Measurements from ENCODE around the gene LGALS3BP. TPM values are rescaled to one million over a fixed set of nuclear protein-coding genes. Genes with fewer than 3 reads are reported as not detected.
A peak's percentile ranks its signal among the peaks of the same experiment; 100 is the strongest.

The LGALS3BP gene
- polyA plus RNA-seq, 4 donors, result 181 to 361 (median 290) TPM

DNA sequence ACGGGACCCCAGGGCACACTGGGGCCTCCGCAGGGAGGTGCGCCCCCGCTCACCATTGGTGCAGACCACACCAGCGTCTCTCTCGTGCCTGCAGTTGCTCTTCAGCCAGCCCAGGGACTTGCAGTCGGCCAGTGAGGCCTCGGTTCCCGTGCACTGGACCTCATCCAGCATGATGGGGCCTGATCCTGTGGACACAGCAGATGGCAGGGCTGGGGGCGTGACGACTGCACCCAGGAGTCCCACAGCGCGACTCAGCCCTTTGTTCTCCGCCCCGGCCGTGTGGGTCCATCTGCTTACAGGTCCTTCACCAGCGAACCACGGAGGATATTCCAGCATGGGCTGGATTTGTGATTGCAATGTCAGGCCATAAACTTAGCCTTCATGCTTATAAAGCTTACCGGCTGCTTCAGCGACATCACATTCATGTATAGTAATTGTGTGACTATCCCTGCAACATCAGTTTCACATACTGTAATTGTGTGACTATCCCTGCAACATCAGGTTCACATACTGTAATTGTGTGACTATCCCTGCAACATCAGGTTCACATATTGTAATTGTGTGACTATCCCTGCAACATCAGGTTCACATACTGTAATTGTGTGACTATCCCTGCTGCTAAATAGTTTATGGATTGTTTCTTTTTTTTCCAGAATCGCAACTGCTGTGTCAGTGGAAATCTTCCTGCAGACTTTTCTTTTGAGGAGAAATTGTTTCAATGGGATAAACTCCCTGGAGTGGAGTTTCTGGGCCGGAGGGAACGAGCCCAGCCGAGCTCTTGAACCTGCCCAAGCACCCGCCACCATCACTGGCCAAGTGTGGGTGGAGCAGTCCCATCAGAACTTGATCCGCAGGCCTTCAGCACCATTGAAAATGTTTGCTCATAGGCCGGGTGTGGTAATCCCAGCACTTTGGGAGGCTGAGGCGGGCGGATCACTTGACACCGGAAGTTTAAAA, 4.8 kb downstream of the LGALS3BP start:
- Histone ChIP-seq H3K4me1 (ENCODE audit: control insufficient read depth in 3 of 3, insufficient read depth in 2 of 3, low read depth in 1 of 3, low read length in 2 of 3) (peaks cover 0 to 52% (median 7%) of the 10 kb centered on the region in 3 donors), H3K27me3 (ENCODE audit: control insufficient read depth in 3 of 3, insufficient read depth in 3 of 3, low read length in 3 of 3) (no peaks in the 10 kb centered on the region), H3K4me3 (ENCODE audit: low read depth in 1 of 3, low read length in 3 of 3) (peak overlapping the region in 1 of 3 donors; percentile 8), H3K36me3 (ENCODE audit: control insufficient read depth in 3 of 3, insufficient read depth in 2 of 3, low read depth in 1 of 3, low read length in 3 of 3) (peaks cover 0 to 82% (median 0%) of the 10 kb centered on the region in 3 donors), H3K27ac (ENCODE audit: low read depth in 1 of 3, low read length in 2 of 3) (peak overlapping the region in 2 of 3 donors; percentile 26 to 54), H3K9me3 (ENCODE audit: control insufficient read depth in 2 of 2, insufficient read depth in 1 of 2, low read depth in 1 of 2, low read length in 1 of 2) (no peaks in the 10 kb centered on the region)
- peak in 1 of 2 donors; percentile 53 for DNase-seq
- WGBS, 3 donors, result 51 to 60% (median 57%) methylated on average over 28 to 30 of the region's 30 CpGs
- no peak for FAIRE-seq

DNA sequence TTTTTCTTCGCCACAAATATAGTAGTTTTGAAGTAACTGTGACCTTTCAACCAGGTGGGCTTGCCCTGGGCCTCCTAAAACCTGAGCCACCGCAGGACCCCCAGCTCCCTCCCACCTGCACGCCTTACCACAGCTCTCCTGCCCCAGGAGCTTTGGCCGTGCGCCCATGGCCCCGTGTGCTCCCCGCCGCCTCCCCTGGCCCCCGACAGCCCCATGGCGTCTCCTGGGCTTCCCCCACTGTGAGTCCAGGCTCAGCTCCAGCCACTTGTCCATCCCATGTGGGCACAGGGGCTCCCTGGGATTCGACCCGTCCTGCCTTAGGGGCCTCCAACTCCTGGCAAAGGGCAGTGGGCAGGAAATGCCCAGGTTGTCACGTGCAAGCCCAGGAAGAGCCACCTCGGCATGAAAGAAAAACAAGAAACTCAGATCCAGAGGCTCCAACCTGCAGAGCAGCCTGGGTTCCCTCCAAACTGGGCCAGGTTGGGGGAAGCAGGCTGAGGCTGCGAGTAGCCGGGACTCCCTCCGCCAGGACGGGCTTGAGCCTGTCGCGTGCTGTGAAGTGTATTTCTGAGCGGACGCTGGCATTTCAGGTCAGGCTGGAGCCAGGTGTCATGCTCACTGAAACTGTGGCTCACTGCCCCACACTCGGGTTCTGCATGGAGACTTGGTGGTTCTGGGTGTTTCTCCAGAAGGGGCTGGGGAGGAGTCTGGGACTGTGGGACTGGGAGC, 5.8 kb downstream of the LGALS3BP start:
- FAIRE-seq, result no peak
- no peak for DNase-seq
- H3K27me3 ChIP-seq (ENCODE audit: control insufficient read depth in 3 of 3, insufficient read depth in 3 of 3, low read length in 3 of 3), result no peaks in the 10 kb centered on the region
- H3K9me3 ChIP-seq (ENCODE audit: control insufficient read depth in 2 of 2, insufficient read depth in 1 of 2, low read depth in 1 of 2, low read length in 1 of 2), result no peaks in the 10 kb centered on the region
- WGBS, 3 donors, result 79 to 83% (median 82%) methylated on average over 23 of the region's 23 CpGs
- no peak overlapping the region for H3K27ac ChIP-seq (ENCODE audit: low read depth in 1 of 3, low read length in 2 of 3)
- H3K4me1 ChIP-seq (ENCODE audit: control insufficient read depth in 3 of 3, insufficient read depth in 2 of 3, low read depth in 1 of 3, low read length in 2 of 3), result peaks cover 0 to 47% (median 7%) of the 10 kb centered on the region in 3 donors
- peaks cover 0 to 91% (median 0%) of the 10 kb centered on the region in 3 donors for H3K36me3 ChIP-seq (ENCODE audit: control insufficient read depth in 3 of 3, insufficient read depth in 2 of 3, low read depth in 1 of 3, low read length in 3 of 3)
- H3K4me3 ChIP-seq (ENCODE audit: low read depth in 1 of 3, low read length in 3 of 3), result no peak overlapping the region

DNA sequence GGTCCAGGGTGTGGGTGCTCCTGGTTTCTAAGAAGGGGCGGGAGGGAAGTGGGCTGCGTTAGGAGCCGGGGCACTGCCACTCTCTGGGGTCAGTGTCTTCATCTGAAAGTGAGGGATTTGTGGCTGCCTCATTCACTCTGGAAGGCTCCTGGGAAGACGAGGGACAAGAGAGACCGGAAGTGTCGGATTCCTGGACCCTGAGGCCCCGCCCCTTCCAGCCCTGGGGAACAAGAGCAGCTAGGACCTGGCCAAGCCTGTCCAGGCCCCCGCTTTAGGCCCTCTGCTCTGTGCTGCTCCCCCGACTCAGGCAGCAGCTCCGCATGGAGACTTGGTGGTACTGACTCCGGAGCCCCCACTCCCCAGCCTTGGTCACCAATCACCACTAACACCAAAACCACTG, 6.5 kb downstream of the LGALS3BP start:
- Histone ChIP-seq H3K27me3 (ENCODE audit: control insufficient read depth in 3 of 3, insufficient read depth in 3 of 3, low read length in 3 of 3) (no peaks in the 10 kb centered on the region), H3K4me1 (ENCODE audit: control insufficient read depth in 3 of 3, insufficient read depth in 2 of 3, low read depth in 1 of 3, low read length in 2 of 3) (peaks cover 0 to 41% (median 7%) of the 10 kb centered on the region in 3 donors), H3K36me3 (ENCODE audit: control insufficient read depth in 3 of 3, insufficient read depth in 2 of 3, low read depth in 1 of 3, low read length in 3 of 3) (peaks cover 0 to 95% (median 0%) of the 10 kb centered on the region in 3 donors), H3K9me3 (ENCODE audit: control insufficient read depth in 2 of 2, insufficient read depth in 1 of 2, low read depth in 1 of 2, low read length in 1 of 2) (no peaks in the 10 kb centered on the region), H3K27ac (ENCODE audit: low read depth in 1 of 3, low read length in 2 of 3) (peak overlapping the region in 1 of 3 donors; percentile 14), H3K4me3 (ENCODE audit: low read depth in 1 of 3, low read length in 3 of 3) (no peak overlapping the region)
- DNase-seq (no peak), FAIRE-seq (no peak)
- WGBS, 3 donors, result 64 to 70% (median 70%) methylated on average over 10 to 11 of the region's 11 CpGs

DNA sequence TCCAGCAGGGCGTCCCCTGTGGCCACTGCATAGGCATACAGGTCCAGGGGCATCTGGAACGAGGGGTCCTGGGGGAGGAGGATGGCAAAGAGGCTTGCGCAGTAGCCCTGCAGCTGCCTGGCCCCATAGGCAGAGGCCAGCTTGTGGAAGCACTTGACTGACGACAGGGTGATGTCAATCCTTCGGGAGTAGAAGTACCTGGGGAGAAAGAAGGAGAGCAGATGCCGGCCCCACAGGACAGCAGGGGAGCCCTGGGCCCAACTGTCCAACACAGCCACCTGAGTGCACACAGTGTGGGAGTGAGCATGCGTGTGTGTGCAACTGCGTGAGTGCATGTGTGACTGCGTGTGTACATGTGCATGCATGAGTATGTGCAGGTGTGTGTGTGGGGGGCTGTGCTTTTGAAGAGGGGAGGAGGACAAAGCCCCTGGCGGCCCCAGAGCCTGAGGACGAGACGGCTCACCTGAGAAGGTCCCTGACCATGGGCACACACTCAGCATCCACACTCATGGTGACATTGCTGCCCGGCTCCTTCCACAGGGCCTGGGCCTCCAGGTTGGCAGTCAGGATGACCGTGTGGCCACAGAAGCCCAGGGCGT, 7.1 kb downstream of the LGALS3BP start:
- FAIRE-seq (no peak), DNase-seq (no peak)
- no peaks in the 10 kb centered on the region for H3K27me3 ChIP-seq (ENCODE audit: control insufficient read depth in 3 of 3, insufficient read depth in 3 of 3, low read length in 3 of 3)
- peak overlapping the region in 1 of 3 donors; percentile 14 for H3K27ac ChIP-seq (ENCODE audit: low read depth in 1 of 3, low read length in 2 of 3)
- WGBS, 3 donors, result 85 to 87% (median 85%) methylated on average over 15 of the region's 15 CpGs
- no peaks in the 10 kb centered on the region for H3K9me3 ChIP-seq (ENCODE audit: control insufficient read depth in 2 of 2, insufficient read depth in 1 of 2, low read depth in 1 of 2, low read length in 1 of 2)
- H3K4me3 ChIP-seq (ENCODE audit: low read depth in 1 of 3, low read length in 3 of 3), result no peak overlapping the region
- peaks cover 0 to 95% (median 2%) of the 10 kb centered on the region in 3 donors for H3K36me3 ChIP-seq (ENCODE audit: control insufficient read depth in 3 of 3, insufficient read depth in 2 of 3, low read depth in 1 of 3, low read length in 3 of 3)
- H3K4me1 ChIP-seq (ENCODE audit: control insufficient read depth in 3 of 3, insufficient read depth in 2 of 3, low read depth in 1 of 3, low read length in 2 of 3), result peaks cover 0 to 35% (median 7%) of the 10 kb centered on the region in 3 donors

DNA sequence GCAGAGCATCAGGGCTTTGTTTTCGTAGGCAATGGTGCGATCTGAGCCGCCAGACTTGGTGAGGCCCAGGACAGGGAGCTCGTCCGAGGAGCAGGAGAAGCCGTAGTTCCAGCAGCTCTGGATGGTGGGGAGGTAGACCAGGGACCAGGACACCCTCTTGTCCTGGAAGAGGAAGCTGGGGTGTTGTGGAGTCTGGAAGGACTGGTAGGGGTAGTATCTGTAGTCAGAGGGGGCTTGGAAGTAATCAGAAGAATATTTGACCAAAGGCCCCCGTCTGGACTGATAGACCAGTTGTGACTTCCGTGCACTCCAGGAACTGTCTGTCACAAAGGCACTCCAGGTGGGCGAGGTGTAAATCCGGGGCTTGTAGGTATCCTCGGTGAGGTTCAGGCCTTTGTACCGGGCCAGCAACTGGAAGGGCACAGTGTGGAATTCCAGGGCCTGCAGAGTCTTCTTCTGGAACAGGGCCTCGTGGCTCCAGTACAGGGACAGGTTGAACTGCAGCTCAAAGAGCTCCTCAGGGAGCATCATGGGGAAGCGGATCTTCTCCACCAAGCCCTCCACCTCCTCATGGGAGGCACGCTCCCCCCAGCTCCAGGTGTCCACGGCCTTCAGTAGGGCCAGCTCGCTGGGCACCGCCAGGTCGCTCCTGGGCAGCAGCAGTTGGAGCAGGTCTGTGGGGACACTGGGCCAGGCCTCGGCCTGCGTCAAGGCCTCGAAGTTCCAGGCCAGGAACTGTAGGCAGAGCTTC, 7.8 kb downstream of the LGALS3BP start:
- no peak for FAIRE-seq
- DNase-seq, result no peak
- 77 to 80% (median 79%) methylated on average over 22 of the region's 22 CpGs for WGBS, 3 donors
- Histone ChIP-seq H3K4me3 (ENCODE audit: low read depth in 1 of 3, low read length in 3 of 3) (no peak overlapping the region), H3K4me1 (ENCODE audit: control insufficient read depth in 3 of 3, insufficient read depth in 2 of 3, low read depth in 1 of 3, low read length in 2 of 3) (peaks cover 0 to 28% (median 4%) of the 10 kb centered on the region in 3 donors), H3K9me3 (ENCODE audit: control insufficient read depth in 2 of 2, insufficient read depth in 1 of 2, low read depth in 1 of 2, low read length in 1 of 2) (no peaks in the 10 kb centered on the region), H3K27ac (ENCODE audit: low read depth in 1 of 3, low read length in 2 of 3) (no peak overlapping the region), H3K36me3 (ENCODE audit: control insufficient read depth in 3 of 3, insufficient read depth in 2 of 3, low read depth in 1 of 3, low read length in 3 of 3) (peaks cover 0 to 95% (median 2%) of the 10 kb centered on the region in 3 donors), H3K27me3 (ENCODE audit: control insufficient read depth in 3 of 3, insufficient read depth in 3 of 3, low read length in 3 of 3) (no peaks in the 10 kb centered on the region)

DNA sequence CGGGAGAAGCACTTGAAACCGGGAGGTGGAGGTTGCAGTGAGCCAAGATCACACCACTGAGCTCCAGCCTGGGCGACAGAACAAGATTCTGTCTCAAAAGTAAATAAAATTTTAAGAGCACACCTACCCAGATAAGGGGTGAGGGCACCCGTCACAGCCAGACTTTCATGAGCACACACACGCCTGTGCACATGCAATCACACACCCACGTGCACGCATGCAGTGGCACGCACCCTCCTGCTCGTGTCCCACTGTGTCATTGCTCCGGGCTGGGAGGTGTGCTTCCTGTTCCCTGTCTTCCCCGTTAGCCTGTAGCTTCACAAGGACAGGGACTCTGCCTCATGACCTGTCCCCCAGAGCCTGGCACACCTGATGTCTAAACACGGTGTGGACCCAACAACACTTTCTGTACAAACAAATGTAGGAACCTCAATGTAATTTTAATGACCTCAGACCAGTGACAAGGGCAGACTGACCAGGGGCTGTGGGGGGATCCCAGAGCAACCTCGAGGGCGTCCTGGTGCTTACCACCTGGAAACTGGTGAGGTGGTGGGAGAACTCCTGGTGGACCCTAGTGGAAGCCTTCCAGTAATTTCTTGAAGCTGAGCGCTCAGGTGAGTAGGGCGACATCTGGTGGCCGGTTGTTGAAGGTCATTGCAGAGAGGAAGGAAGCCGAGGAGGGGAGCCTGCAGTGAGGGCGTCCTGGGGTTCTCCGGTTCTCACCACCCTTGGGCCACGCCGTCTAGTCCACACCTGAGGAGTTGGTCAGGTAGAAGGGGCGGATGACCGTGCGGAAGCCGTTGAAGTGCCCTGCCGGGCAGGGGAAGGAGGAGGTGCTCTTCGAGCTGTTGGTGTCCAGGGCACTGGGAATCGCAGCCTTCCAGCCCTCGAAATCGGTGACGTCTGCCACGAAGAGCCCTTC, 8.6 kb downstream of the LGALS3BP start:
- H3K36me3 ChIP-seq (ENCODE audit: control insufficient read depth in 3 of 3, insufficient read depth in 2 of 3, low read depth in 1 of 3, low read length in 3 of 3), result peaks cover 0 to 95% (median 2%) of the 10 kb centered on the region in 3 donors
- DNase-seq (peak; percentile 78 to 89), FAIRE-seq (no peak)
- H3K4me3 ChIP-seq (ENCODE audit: low read depth in 1 of 3, low read length in 3 of 3), result no peak overlapping the region
- peak overlapping the region in 2 of 3 donors; percentile 14 to 41 for H3K27ac ChIP-seq (ENCODE audit: low read depth in 1 of 3, low read length in 2 of 3)
- H3K27me3 ChIP-seq (ENCODE audit: control insufficient read depth in 3 of 3, insufficient read depth in 3 of 3, low read length in 3 of 3), result no peaks in the 10 kb centered on the region
- H3K9me3 ChIP-seq (ENCODE audit: control insufficient read depth in 2 of 2, insufficient read depth in 1 of 2, low read depth in 1 of 2, low read length in 1 of 2), result no peaks in the 10 kb centered on the region
- H3K4me1 ChIP-seq (ENCODE audit: control insufficient read depth in 3 of 3, insufficient read depth in 2 of 3, low read depth in 1 of 3, low read length in 2 of 3), result peaks cover 0 to 20% (median 4%) of the 10 kb centered on the region in 3 donors
- 36 to 40% (median 37%) methylated on average over 33 of the region's 33 CpGs for WGBS, 3 donors

DNA sequence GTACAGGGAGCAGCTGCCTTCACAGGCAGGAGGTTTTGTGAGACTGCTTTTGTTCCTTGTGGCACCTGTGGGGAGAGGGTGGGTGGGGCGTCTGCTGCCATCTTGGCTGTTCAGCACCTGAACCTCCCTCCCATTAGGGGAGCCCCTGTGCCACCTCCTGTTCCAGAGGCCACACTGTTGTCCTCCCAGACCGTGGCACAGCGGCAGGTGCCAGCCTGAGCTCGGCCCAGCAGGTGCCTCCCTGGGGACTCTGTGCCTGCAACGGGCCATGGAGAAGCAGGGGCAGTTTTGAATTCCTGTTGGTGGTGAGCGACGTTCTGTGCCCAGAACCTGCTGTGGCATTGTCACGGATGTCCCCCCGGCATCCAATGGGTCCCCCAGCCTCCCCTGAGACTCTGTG, 9.9 kb downstream of the LGALS3BP start:
- Histone ChIP-seq H3K4me3 (ENCODE audit: low read depth in 1 of 3, low read length in 3 of 3) (no peak overlapping the region), H3K36me3 (ENCODE audit: control insufficient read depth in 3 of 3, insufficient read depth in 2 of 3, low read depth in 1 of 3, low read length in 3 of 3) (peaks cover 0 to 96% (median 2%) of the 10 kb centered on the region in 3 donors), H3K27ac (ENCODE audit: low read depth in 1 of 3, low read length in 2 of 3) (no peak overlapping the region), H3K9me3 (ENCODE audit: control insufficient read depth in 2 of 2, insufficient read depth in 1 of 2, low read depth in 1 of 2, low read length in 1 of 2) (no peaks in the 10 kb centered on the region), H3K4me1 (ENCODE audit: control insufficient read depth in 3 of 3, insufficient read depth in 2 of 3, low read depth in 1 of 3, low read length in 2 of 3) (peaks cover 0 to 10% (median 0%) of the 10 kb centered on the region in 3 donors), H3K27me3 (ENCODE audit: control insufficient read depth in 3 of 3, insufficient read depth in 3 of 3, low read length in 3 of 3) (no peaks in the 10 kb centered on the region)
- 52 to 76% (median 53%) methylated on average over 7 to 9 of the region's 9 CpGs for WGBS, 3 donors
- FAIRE-seq (no peak), DNase-seq (no peak)

Data from small intestine (tissue), 7 donors.